Muscle of leg (tissue), 11 donors: ENCODE data around the gene MRPS25. TPM values are rescaled to one million over a fixed set of nuclear protein-coding genes. Genes with fewer than 3 reads are reported as not detected.

Experiments
- DNase-seq: peaks from one replicate; pipeline ENCODE4 v3.0.0; 2013
- H3K27ac ChIP-seq: one replicate; pipeline ENCODE4 v1.5.1; 2013; ENCODE audit warnings: mild to moderate bottlenecking, low read length, control low read depth
- H3K27me3 ChIP-seq: one replicate; pipeline ENCODE4 v1.6.1; 2013; ENCODE audit warnings: low read length; ENCODE audit not compliant: control insufficient read depth, insufficient read depth
- H3K36me3 ChIP-seq: one replicate; pipeline ENCODE4 v1.6.1; 2013; ENCODE audit warnings: low read length; ENCODE audit not compliant: control insufficient read depth, insufficient read depth
- H3K4me1 ChIP-seq: one replicate; pipeline ENCODE4 v1.6.1; 2013; ENCODE audit warnings: low read length; ENCODE audit not compliant: control insufficient read depth, insufficient read depth
- H3K4me3 ChIP-seq: one replicate; pipeline ENCODE4 v1.5.1; 2013; ENCODE audit warnings: low read length, control low read depth
- H3K9me3 ChIP-seq: replicated peaks from 2 replicates; pipeline ENCODE4 v1.6.1; 2013; ENCODE audit warnings: low read depth, low read length; ENCODE audit not compliant: control insufficient read depth
- WGBS: methylation state at CpG from one replicate; pipeline ENCODE4 v1.1.5; 2013; ENCODE audit warnings: missing lambda C conversion rate; ENCODE audit not compliant: insufficient coverage; 5-methylcytosine and 5-hydroxymethylcytosine counted together
- polyA plus RNA-seq, 8 donors: library from polyadenylated mRNA; unstranded; fragments of 120-200 nt; gene quantifications; one replicate each; pipeline versions ENCODE4 v1.2.1 to v1.2.3, GENCODE V29; 2013; ENCODE audit warnings: inconsistent platforms in 1 of 8, low replicate concordance in 1 of 8; ENCODE audit not compliant: insufficient read length in 8 of 8, insufficient read depth in 1 of 8
- total RNA-seq: library from RNA; stranded (reverse); fragments of 120-200 nt; gene quantifications from one replicate; pipeline ENCODE4 v1.2.4, GENCODE V29; 2013

Gene MRPS25
- total and polyA plus RNA-seq, 9 donors = 30.2 to 64.5 (median 44.7) TPM

GRCh38 chr3:15050405-15051092, 14.6 kb downstream of the MRPS25 start:
- no peaks in the 10 kb centered on the region for H3K4me1 ChIP-seq
- WGBS = 82% methylated on average over 3 of the region's 3 CpGs
- no peaks in the 10 kb centered on the region for H3K9me3 ChIP-seq
- H3K4me3 ChIP-seq = no peak overlapping the region
- H3K36me3 ChIP-seq = peaks cover 68% of the 10 kb centered on the region
- no peak overlapping the region for H3K27ac ChIP-seq
- no peaks in the 10 kb centered on the region for H3K27me3 ChIP-seq
- no peak for DNase-seq

GRCh38 chr3:15049584-15049983, 15.5 kb downstream of the MRPS25 start:
- Histone ChIP-seq H3K9me3 (no peaks in the 10 kb centered on the region), H3K27ac (no peak overlapping the region), H3K4me1 (no peaks in the 10 kb centered on the region), H3K27me3 (no peaks in the 10 kb centered on the region), H3K36me3 (peaks cover 78% of the 10 kb centered on the region), H3K4me3 (no peak overlapping the region)
- WGBS = 100% methylated on average over 2 of the region's 2 CpGs
- no peak for DNase-seq

- WGBS = 63% methylated on average over 1 of the region's 1 CpG
- peaks cover 74% of the 10 kb centered on the region for H3K36me3 ChIP-seq
- no peaks in the 10 kb centered on the region for H3K4me1 ChIP-seq
- H3K27me3 ChIP-seq = no peaks in the 10 kb centered on the region
- no peaks in the 10 kb centered on the region for H3K9me3 ChIP-seq
- no peak for DNase-seq
- no peak overlapping the region for H3K27ac ChIP-seq
- H3K4me3 ChIP-seq = no peak overlapping the region
These were observed 19.4 kb downstream of the MRPS25 start for GRCh38 chr3:15045667-15046066.

- no peak for DNase-seq
- no peak overlapping the region for H3K27ac ChIP-seq
- WGBS = 87% methylated on average over 3 of the region's 7 CpGs
These were observed 20.8 kb downstream of the MRPS25 start for GRCh38 chr3:15044326-15044725.

GRCh38 chr3:15043408-15044171, 21.5 kb downstream of the MRPS25 start:
- no peak overlapping the region for H3K4me3 ChIP-seq
- no peaks in the 10 kb centered on the region for H3K27me3 ChIP-seq
- 49% methylated on average over 3 of the region's 11 CpGs for WGBS
- no peaks in the 10 kb centered on the region for H3K9me3 ChIP-seq
- DNase-seq = no peak
- peaks cover 76% of the 10 kb centered on the region for H3K36me3 ChIP-seq
- no peak overlapping the region for H3K27ac ChIP-seq
- no peaks in the 10 kb centered on the region for H3K4me1 ChIP-seq

More at GRCh38 chr3:15044326-15044725, 20.8 kb downstream of the MRPS25 start:
- Histone ChIP-seq H3K27me3 (no peaks in the 10 kb centered on the region), H3K36me3 (peaks cover 72% of the 10 kb centered on the region), H3K9me3 (no peaks in the 10 kb centered on the region), H3K4me3 (no peak overlapping the region), H3K4me1 (no peaks in the 10 kb centered on the region)

- peaks cover 80% of the 10 kb centered on the region for H3K36me3 ChIP-seq
- H3K27ac ChIP-seq = no peak overlapping the region
- peak; percentile 16 for DNase-seq
- no peaks in the 10 kb centered on the region for H3K9me3 ChIP-seq
- WGBS = no CpG with 5 or more reads among the region's 3 CpGs
- H3K27me3 ChIP-seq = no peaks in the 10 kb centered on the region
- H3K4me1 ChIP-seq = no peaks in the 10 kb centered on the region
- H3K4me3 ChIP-seq = no peak overlapping the region
These were observed 22.2 kb downstream of the MRPS25 start for GRCh38 chr3:15042936-15043335.

- Histone ChIP-seq H3K36me3 (peaks cover 80% of the 10 kb centered on the region), H3K9me3 (no peaks in the 10 kb centered on the region), H3K27ac (no peak overlapping the region), H3K4me3 (no peak overlapping the region), H3K4me1 (no peaks in the 10 kb centered on the region), H3K27me3 (no peaks in the 10 kb centered on the region)
- no peak for DNase-seq
- 90% methylated on average over 3 of the region's 3 CpGs for WGBS
These were observed 23.2 kb downstream of the MRPS25 start for GRCh38 chr3:15041950-15042349.

GRCh38 chr3:15040844-15041243, 24.3 kb downstream of the MRPS25 start:
- Histone ChIP-seq H3K36me3 (peaks cover 80% of the 10 kb centered on the region), H3K27ac (no peak overlapping the region)

GRCh38 chr3:15038306-15038705, 26.8 kb downstream of the MRPS25 start:
- H3K36me3 ChIP-seq = peaks cover 80% of the 10 kb centered on the region
- H3K4me3 ChIP-seq = no peak overlapping the region
- H3K27ac ChIP-seq = no peak overlapping the region
- DNase-seq = no peak
- no peaks in the 10 kb centered on the region for H3K4me1 ChIP-seq
- H3K9me3 ChIP-seq = no peaks in the 10 kb centered on the region
- no peaks in the 10 kb centered on the region for H3K27me3 ChIP-seq
- 91% methylated on average over 4 of the region's 6 CpGs for WGBS

More at GRCh38 chr3:15040844-15041243, 24.3 kb downstream of the MRPS25 start:
- Histone ChIP-seq H3K4me3 (no peak overlapping the region), H3K27me3 (no peaks in the 10 kb centered on the region), H3K9me3 (no peaks in the 10 kb centered on the region), H3K4me1 (no peaks in the 10 kb centered on the region)
- WGBS = 100% methylated on average over 2 of the region's 3 CpGs
- DNase-seq = no peak

GRCh38 chr3:15033103-15033502, 32.0 kb downstream of the MRPS25 start:
- no peaks in the 10 kb centered on the region for H3K4me1 ChIP-seq
- H3K27ac ChIP-seq = no peak overlapping the region
- no peaks in the 10 kb centered on the region for H3K9me3 ChIP-seq
- no peak for DNase-seq
- 100% methylated on average over 1 of the region's 3 CpGs for WGBS
- H3K36me3 ChIP-seq = peaks cover 84% of the 10 kb centered on the region
- H3K27me3 ChIP-seq = no peaks in the 10 kb centered on the region
- H3K4me3 ChIP-seq = no peak overlapping the region
